Prostate gland (tissue), 2 donors: ENCODE results near the gene PRRT1. TPM values are rescaled to one million over a fixed set of nuclear protein-coding genes. Genes with fewer than 3 reads are reported as not detected.

ENCODE experiments used
- DNase-seq: peaks from one replicate; pipeline ENCODE4 v3.0.0-alpha.2; 2019; ENCODE audit warnings: low spot score
- H3K27ac ChIP-seq, 2 donors: fragments of 200-600 bp; sonication (generic); 2 replicates each; pipeline ENCODE4 v1.5.1; 2017 to 2019
- H3K27me3 ChIP-seq: fragments of 200-600 bp; sonication (generic); replicated peaks from 2 replicates; pipeline ENCODE4 v1.5.1; 2019; ENCODE audit not compliant: insufficient read depth
- H3K36me3 ChIP-seq, 2 donors: fragments of 200-600 bp; sonication (generic); 1 replicate in 1 of 2; 2 replicates in 1 of 2; pipeline versions ENCODE4 v1.5.1 to v1.8.1; 2017 to 2019
- H3K4me1 ChIP-seq: fragments of 200-600 bp; sonication (generic); replicated peaks from 2 replicates; pipeline ENCODE4 v1.5.1; 2019
- H3K4me3 ChIP-seq, 2 donors: fragments of 200-600 bp; sonication (generic); 2 replicates each; pipeline ENCODE4 v1.5.1; 2017 to 2019
- H3K9me3 ChIP-seq: fragments of 200-600 bp; sonication (generic); 2 replicates; pipeline ENCODE4 v1.5.1; 2017
- CTCF ChIP-seq, 4 experiments: fragments of 200-600 bp in 2 of 4; fragments of 450-650 bp in 2 of 4; sonication (generic) in 2 of 4; IDR thresholded peaks; 1 replicate in 3 of 4; 2 replicates in 1 of 4; pipeline ENCODE4 v1.5.1; 2016 to 2019; ENCODE audit warnings: antibody characterized with exemption in 4 of 4, mild to moderate bottlenecking in 2 of 4, moderate library complexity in 2 of 4
- POLR2A ChIP-seq: fragments of 450-650 bp; IDR thresholded peaks from one replicate; pipeline ENCODE4 v1.6.1; 2016; ENCODE audit warnings: antibody characterized with exemption, mild to moderate bottlenecking
- POLR2AphosphoS5 ChIP-seq: sonication (generic); formaldehyde crosslinking; IDR thresholded peaks from one replicate; pipeline ENCODE4 v1.6.1; 2017; ENCODE audit warnings: antibody characterized with exemption
- WGBS: methylation state at CpG from one replicate; pipeline ENCODE4 v1.1.5; 2018; 5-methylcytosine and 5-hydroxymethylcytosine counted together
- intact Hi-C: fragments of 100-400 bp; cut with DNase I; formaldehyde crosslinking; loops from one replicate; pipeline ENCODE4 v1.14.2; 2022
- total RNA-seq, 2 donors: library from RNA; depleted of rRNA; stranded (reverse); fragments of >200 nt; gene quantifications; one replicate each; pipeline ENCODE4 v1.1.0, GENCODE V29; 2016

PRRT1 gene
- total RNA-seq, 2 donors from 2014 or later = 0.64 to 7.2 TPM

DNA sequence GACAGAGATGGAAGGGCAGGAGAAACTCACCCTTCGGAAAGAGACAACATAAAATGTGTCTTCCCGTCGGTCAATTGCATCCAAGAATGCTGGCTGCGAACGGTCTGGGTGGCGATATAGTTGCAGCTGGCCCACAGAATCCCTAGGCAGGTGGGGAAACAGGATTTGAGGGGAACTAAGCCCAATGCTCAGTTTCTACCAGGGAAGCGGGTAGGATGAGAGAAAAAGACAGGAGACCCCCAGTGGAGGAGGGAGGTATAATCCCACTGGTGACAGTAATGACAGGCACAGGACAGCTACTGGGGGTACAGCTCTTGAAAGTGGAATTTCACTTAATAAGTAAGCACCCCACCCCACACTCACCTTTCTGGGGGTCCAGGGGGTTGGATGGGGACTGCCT, 35.1 kb downstream of the PRRT1 start:
- no peak for DNase-seq
- WGBS = 78% methylated on average over 7 of the region's 7 CpGs
- no peak overlapping the region for H3K27ac ChIP-seq
- H3K4me3 ChIP-seq = no peak overlapping the region
- H3K36me3 ChIP-seq = peaks cover 19 to 28% of the 10 kb centered on the region in 2 donors
- H3K4me1 ChIP-seq = no peaks in the 10 kb centered on the region
- H3K9me3 ChIP-seq = no peaks in the 10 kb centered on the region
- intact Hi-C loops = no loop called here
- no peaks in the 10 kb centered on the region for H3K27me3 ChIP-seq
- TF ChIP-seq POLR2AphosphoS5 (no peak), POLR2A (no peak), CTCF (IDR thresholded peaks at IDR 0.05) (peak in 2 of 4 experiments; percentile 9 to 32)

DNA sequence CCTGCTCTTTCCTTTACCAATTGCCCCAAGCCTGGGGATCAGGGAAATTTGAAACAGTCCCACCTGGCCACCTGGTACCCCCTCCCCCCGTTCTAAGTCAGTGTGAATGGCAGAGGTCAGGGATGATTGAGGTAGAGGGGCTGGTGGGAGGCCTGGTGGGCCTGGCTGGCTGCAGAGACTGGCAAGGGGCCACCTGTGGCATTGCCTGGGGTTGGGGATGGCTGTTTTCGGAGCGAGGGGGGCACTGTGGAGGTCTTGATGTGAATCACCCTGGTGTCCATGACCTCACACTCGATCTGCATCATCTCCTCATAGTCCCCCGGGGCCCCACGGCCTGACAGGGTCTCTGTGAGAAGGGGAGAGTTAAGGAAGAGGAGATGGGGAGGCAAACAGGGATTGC, 36.1 kb downstream of the PRRT1 start:
- Histone ChIP-seq H3K36me3 (peaks cover 10 to 19% of the 10 kb centered on the region in 2 donors), H3K27me3 (no peaks in the 10 kb centered on the region), H3K27ac (peak overlapping the region in 1 of 2 donors; percentile 25), H3K4me3 (no peak overlapping the region), H3K9me3 (no peaks in the 10 kb centered on the region), H3K4me1 (no peaks in the 10 kb centered on the region)
- intact Hi-C loops = no loop called here
- 80% methylated on average over 6 of the region's 6 CpGs for WGBS
- DNase-seq = no peak
- TF ChIP-seq CTCF (IDR thresholded peaks at IDR 0.05) (no peak), POLR2AphosphoS5 (no peak), POLR2A (no peak)

DNA sequence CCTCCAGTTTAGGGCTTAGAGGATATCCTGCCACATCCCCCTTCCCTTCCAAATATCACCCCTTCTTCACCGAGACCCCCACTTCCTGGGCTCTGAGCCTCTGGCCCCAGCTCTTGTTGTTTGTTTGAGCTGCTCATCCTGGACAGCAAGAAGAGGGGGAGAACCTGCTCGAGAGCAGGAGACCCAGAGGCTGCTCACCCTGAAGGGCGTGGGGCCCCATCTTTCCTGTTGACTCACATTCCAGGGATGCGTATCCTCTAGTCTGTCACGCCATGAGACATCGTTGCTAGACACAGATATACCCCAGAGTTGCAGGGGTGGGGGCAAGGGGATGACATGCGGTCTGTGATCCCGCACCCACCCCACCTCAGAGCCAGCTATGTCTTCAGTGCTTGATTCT, 36.9 kb downstream of the PRRT1 start:
- WGBS = 60% methylated on average over 8 of the region's 8 CpGs
- intact Hi-C loops = no loop called here
- H3K4me1 ChIP-seq = no peaks in the 10 kb centered on the region

DNA sequence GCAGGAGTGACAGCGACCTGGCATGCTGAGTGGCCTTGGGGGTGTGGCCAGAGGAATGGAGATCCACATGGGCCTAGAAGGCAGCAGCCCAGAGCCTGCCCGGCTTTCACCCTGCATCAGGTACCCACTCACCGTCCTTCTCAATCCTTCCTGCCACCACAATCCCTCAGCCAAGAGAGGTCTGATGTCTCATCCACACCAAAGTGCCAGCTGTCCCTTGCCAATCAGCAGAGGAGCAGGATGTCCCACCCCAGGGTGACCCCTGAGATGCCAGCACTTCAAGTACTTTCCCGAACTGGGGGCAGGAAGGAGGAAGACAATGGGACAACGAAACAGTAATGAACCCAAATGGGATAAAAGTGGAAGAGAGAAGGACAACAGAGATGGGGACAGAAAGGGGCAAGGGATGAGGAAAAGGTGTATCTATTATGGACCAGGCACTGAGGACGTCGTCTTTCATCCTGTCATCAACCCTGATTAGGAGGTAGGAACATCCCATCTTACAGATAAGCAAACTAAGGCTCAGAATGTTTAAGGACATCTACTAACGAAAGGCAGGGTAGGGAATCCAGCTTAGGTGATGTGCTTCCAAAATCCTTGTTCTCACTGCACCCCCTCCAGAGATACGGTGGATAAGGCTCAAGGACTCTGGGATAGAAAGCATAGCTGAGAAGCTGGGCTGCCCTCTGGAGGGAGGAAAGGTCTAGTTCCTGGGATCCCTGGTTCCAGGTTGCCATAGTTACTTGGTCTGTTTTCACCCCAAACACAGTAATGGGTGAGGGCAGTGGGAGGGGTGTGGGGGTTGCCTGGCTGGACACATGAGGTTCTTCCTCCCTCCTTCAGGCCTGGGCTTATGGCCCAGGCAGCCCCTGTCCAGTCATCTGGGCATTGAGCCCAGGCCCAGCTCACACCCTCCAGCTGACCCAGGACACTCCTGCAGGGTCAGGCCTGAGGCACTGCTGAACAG, 38.1 kb downstream of the PRRT1 start:
- 72% methylated on average over 9 of the region's 9 CpGs for WGBS
- H3K36me3 ChIP-seq = peaks cover 6 to 16% of the 10 kb centered on the region in 2 donors
- DNase-seq = no peak
- no peaks in the 10 kb centered on the region for H3K9me3 ChIP-seq
- peaks cover under 1% of the 10 kb centered on the region for H3K4me1 ChIP-seq
- H3K27me3 ChIP-seq = no peaks in the 10 kb centered on the region
- H3K4me3 ChIP-seq = no peak overlapping the region
- intact Hi-C loops = loop anchor here (1.0 kb wide), 1 partner anchor 26 kb away; no protein-coding TSS in a partner anchor
- H3K27ac ChIP-seq = peak overlapping the region; percentile 47 to 48
- TF ChIP-seq POLR2A (no peak), POLR2AphosphoS5 (no peak), CTCF (IDR thresholded peaks at IDR 0.05) (peak in 1 of 4 experiments; percentile 42)

More for the DNA sequence above, 36.9 kb downstream of the PRRT1 start:
- H3K9me3 ChIP-seq = no peaks in the 10 kb centered on the region
- peak overlapping the region; percentile 16 to 25 for H3K27ac ChIP-seq
- no peak for TF ChIP-seq CTCF (IDR thresholded peaks at IDR 0.05)
- no peak for TF ChIP-seq POLR2AphosphoS5
- TF ChIP-seq POLR2A = no peak
- H3K27me3 ChIP-seq = no peaks in the 10 kb centered on the region
- H3K36me3 ChIP-seq = peaks cover 8 to 17% of the 10 kb centered on the region in 2 donors
- no peak for DNase-seq
- no peak overlapping the region for H3K4me3 ChIP-seq
